Gastrocnemius medialis (tissue), 4 donors: ENCODE measurements around the gene TMEM81.

ENCODE experiments used
- CTCF ChIP-seq, 5 experiments: fragments of 450-650 bp in 3 of 5; fragments of 200-600 bp in 2 of 5; sonication (generic) in 2 of 5; IDR thresholded peaks in 4 of 5; conservative IDR thresholded peaks in 1 of 5; 1 replicate in 4 of 5; 2 replicates in 1 of 5; pipeline ENCODE4 v1.5.1; 2016 to 2019; ENCODE audit warnings: antibody characterized with exemption in 5 of 5, mild to moderate bottlenecking in 3 of 5, moderate library complexity in 3 of 5
- POLR2A ChIP-seq, 2 donors: fragments of 450-650 bp; IDR thresholded peaks; one replicate each; pipeline ENCODE4 v1.6.1; 2017; ENCODE audit warnings: antibody characterized with exemption in 2 of 2, mild to moderate bottlenecking in 2 of 2, moderate library complexity in 2 of 2

GRCh38 chr1:205066141-205066818, 18.0 kb downstream of the TMEM81 start:
- TF ChIP-seq POLR2A (IDR thresholded peaks at IDR 0.05) (no peak), CTCF (IDR thresholded peaks at IDR 0.05 in 4 of 5, conservative IDR thresholded peaks at IDR 0.05 in 1 of 5) (no peak)
